ENCODE measurements around the gene LIG3. TPM values are rescaled to one million over a fixed set of nuclear protein-coding genes. Genes with fewer than 3 reads are reported as not detected.

LIG3 gene
- total and polyA plus RNA-seq, 2 of the 13 experiments (the other 11 are each of a cell fraction or from before 2014, with no cell fraction given), result 34.4 to 36.2 TPM

- 0 out of 2 replicates have a peak, but pooled peaks have one; percentile 74 for TF ChIP-seq ZNF703 (CRISPR knock-in tag; IDR thresholded peaks at IDR 0.05; ENCODE audit: borderline replicate concordance)
- TF ChIP-seq ZBTB44 (CRISPR knock-in tag; IDR thresholded peaks at IDR 0.05), result no peak
- peak; percentile 98 for TF ChIP-seq HOXA3 (CRISPR knock-in tag; IDR thresholded peaks at IDR 0.05)
- TF ChIP-seq ZBTB1 (CRISPR knock-in tag; IDR thresholded peaks at IDR 0.05; ENCODE audit: borderline replicate concordance), result no peak
- no peak for TF ChIP-seq NFATC3 (CRISPR knock-in tag; IDR thresholded peaks at IDR 0.05)
- TF ChIP-seq ZNF430 (CRISPR knock-in tag; IDR thresholded peaks at IDR 0.05), result peak; percentile 35; the same call in 1 of the 2 replicates
- no peak for TF ChIP-seq ZNF282 (IDR thresholded peaks at IDR 0.05; ENCODE audit: partially characterized antibody)
- peak; percentile 41; the same call in 1 of the 2 replicates for TF ChIP-seq ZNF143 (CRISPR knock-in tag; IDR thresholded peaks at IDR 0.05)
- TF ChIP-seq ZNF615 (CRISPR knock-in tag; IDR thresholded peaks at IDR 0.05; ENCODE audit: borderline replicate concordance), result no peak
- TF ChIP-seq THAP7 (CRISPR knock-in tag; IDR thresholded peaks at IDR 0.05), result no peak
- TF ChIP-seq ZNF746 (CRISPR knock-in tag; IDR thresholded peaks at IDR 0.05), result peak; percentile 54; the same call in 1 of the 2 replicates
- TF ChIP-seq NKX3-1 (CRISPR knock-in tag; IDR thresholded peaks at IDR 0.05), result no peak
- 0 out of 2 replicates have a peak, but pooled peaks have one; percentile 73 for TF ChIP-seq ZNF547 (CRISPR knock-in tag; IDR thresholded peaks at IDR 0.05)
- TF ChIP-seq ZFP1 (CRISPR knock-in tag; IDR thresholded peaks at IDR 0.05), result peak; percentile 64; the same call in 1 of the 2 replicates
- peak; percentile 86 for TF ChIP-seq ZGPAT (CRISPR knock-in tag; IDR thresholded peaks at IDR 0.05)
- no peak for TF ChIP-seq ZBTB3 (CRISPR knock-in tag; IDR thresholded peaks at IDR 0.05; ENCODE audit: borderline replicate concordance, low read depth)
- TF ChIP-seq ZBED4 (CRISPR knock-in tag; IDR thresholded peaks at IDR 0.05; ENCODE audit: borderline replicate concordance), result no peak; the same call in 1 of the 2 replicates
- no peak for TF ChIP-seq MYNN (CRISPR knock-in tag; IDR thresholded peaks at IDR 0.05; ENCODE audit: low read depth)
- no peak for TF ChIP-seq ZNF558 (CRISPR knock-in tag; IDR thresholded peaks at IDR 0.05; ENCODE audit: borderline replicate concordance)
Observed at GRCh38 chr17:34961093-34961911, 19.0 kb upstream of the LIG3 start, which contains the start of the genes CCT6B and ZNF830 (continued).

All from HepG2 (cell line).